Ovary (tissue), 9 donors: ENCODE measurements around the gene IMMP2L. TPM values are rescaled to one million over a fixed set of nuclear protein-coding genes. Genes with fewer than 3 reads are reported as not detected.

ENCODE experiments used
- DNase-seq, 5 donors: peaks; one replicate each; pipeline ENCODE4 v3.0.0-alpha.2; 2019 to 2020
- H3K27ac ChIP-seq, 2 donors: fragments of 200-600 bp; one replicate each; pipeline versions ENCODE4 v1.5.1 to v1.8.0; 2019 to 2022
- H3K27me3 ChIP-seq: fragments of 200-600 bp; one replicate; pipeline ENCODE4 v1.8.0; 2022
- H3K36me3 ChIP-seq: fragments of 200-600 bp; sonication (generic); one replicate; pipeline ENCODE4 v1.5.1; 2019
- H3K4me1 ChIP-seq: one replicate; pipeline ENCODE4 v1.8.1; 2013; ENCODE audit warnings: mild to moderate bottlenecking, moderate library complexity; ENCODE audit not compliant: insufficient read depth
- H3K4me3 ChIP-seq: fragments of 200-600 bp; sonication (generic); one replicate; pipeline ENCODE4 v1.5.1; 2017
- H3K9me3 ChIP-seq, 2 donors: fragments of 200-600 bp in 1 of 2; sonication (generic) in 1 of 2; one replicate each; pipeline versions ENCODE4 v1.5.1 to v1.8.1; 2013 to 2019; ENCODE audit warnings: mild to moderate bottlenecking in 1 of 2, moderate library complexity in 1 of 2
- EP300 ChIP-seq: sonication (generic); formaldehyde crosslinking; IDR thresholded peaks from one replicate; pipeline ENCODE4 v1.6.1; 2017; ENCODE audit warnings: antibody characterized with exemption
- POLR2A ChIP-seq: fragments of 450-650 bp; IDR thresholded peaks from one replicate; pipeline ENCODE4 v1.6.1; 2017; ENCODE audit warnings: antibody characterized with exemption, mild to moderate bottlenecking, moderate library complexity
- WGBS, 3 donors: extraction: QIAGEN DNeasy Blood & Tissue Kit in 1 of 3; methylation state at CpG; one replicate each; pipeline versions ENCODE4 v1.1.5 to v1.1.7; 2013 to 2017; 5-methylcytosine and 5-hydroxymethylcytosine counted together
- intact Hi-C, 4 donors: fragments of 100-400 bp; cut with DNase I; formaldehyde crosslinking; loops; one replicate each; pipeline versions ENCODE4 v1.11.0 to v1.15.1; 2022 to 2023
- polyA plus RNA-seq, 2 donors: library from polyadenylated mRNA; stranded (reverse); fragments of 200-250 nt in 1 of 2; fragments of 350-450 nt in 1 of 2; fragmentation: Illumina TruSeq in 1 of 2; extraction: RNeasy Lipid Tissue Mini Kit (QIAGEN cat#74804) in 1 of 2; gene quantifications; one replicate each; pipeline ENCODE4 v1.2.3, GENCODE V29; 2013 to 2014
- total RNA-seq, 7 donors: library from RNA; depleted of rRNA in 2 of 7; stranded (reverse); fragments of >200 nt in 2 of 7; fragmentation: NEBNext Ultra II Directional in 3 of 7; extraction: Animal tissue kit (Norgen Biotek cat#: 25700) in 3 of 7; gene quantifications; one replicate each; pipeline versions ENCODE4 v1.1.0 to v1.2.4, GENCODE V29; 2016 to 2023
- TF ChIP-seq, protein P1 (sequence below), 3 donors: fragments of 450-650 bp in 2 of 3; fragments of 200-600 bp in 1 of 3; IDR thresholded peaks; one replicate each; pipeline versions ENCODE4 v1.5.1 to v1.8.0; 2016 to 2022; ENCODE audit warnings: antibody characterized with exemption in 3 of 3, mild to moderate bottlenecking in 1 of 3
- donor health status: DM: no; HTN: no; CAD: no; lungs with moderate emphysema.
- donor health status: DM: no; HTN: no; CAD: no.
- donor health status: Bipolar disorder and iron deficiency.
- donor health status: DM: yes; HTN: yes; CAD: no.
- donor health status: DM: no; HTN: no; CAD: no.
- donor health status: DM: yes; HTN: yes; CAD: no.

The IMMP2L gene
- total and polyA plus RNA-seq, 9 donors, result 19.5 to 36.9 (median 29.9) TPM

- intact Hi-C loops, result no loop called here
- Histone ChIP-seq H3K4me3 (no peak overlapping the region), H3K4me1 (peaks cover 11% of the 10 kb centered on the region), H3K36me3 (no peaks in the 10 kb centered on the region), H3K27ac (no peak overlapping the region), H3K9me3 (no peaks in the 10 kb centered on the region), H3K27me3 (no peaks in the 10 kb centered on the region)
- no peak for DNase-seq
- TF ChIP-seq, protein P1, sequence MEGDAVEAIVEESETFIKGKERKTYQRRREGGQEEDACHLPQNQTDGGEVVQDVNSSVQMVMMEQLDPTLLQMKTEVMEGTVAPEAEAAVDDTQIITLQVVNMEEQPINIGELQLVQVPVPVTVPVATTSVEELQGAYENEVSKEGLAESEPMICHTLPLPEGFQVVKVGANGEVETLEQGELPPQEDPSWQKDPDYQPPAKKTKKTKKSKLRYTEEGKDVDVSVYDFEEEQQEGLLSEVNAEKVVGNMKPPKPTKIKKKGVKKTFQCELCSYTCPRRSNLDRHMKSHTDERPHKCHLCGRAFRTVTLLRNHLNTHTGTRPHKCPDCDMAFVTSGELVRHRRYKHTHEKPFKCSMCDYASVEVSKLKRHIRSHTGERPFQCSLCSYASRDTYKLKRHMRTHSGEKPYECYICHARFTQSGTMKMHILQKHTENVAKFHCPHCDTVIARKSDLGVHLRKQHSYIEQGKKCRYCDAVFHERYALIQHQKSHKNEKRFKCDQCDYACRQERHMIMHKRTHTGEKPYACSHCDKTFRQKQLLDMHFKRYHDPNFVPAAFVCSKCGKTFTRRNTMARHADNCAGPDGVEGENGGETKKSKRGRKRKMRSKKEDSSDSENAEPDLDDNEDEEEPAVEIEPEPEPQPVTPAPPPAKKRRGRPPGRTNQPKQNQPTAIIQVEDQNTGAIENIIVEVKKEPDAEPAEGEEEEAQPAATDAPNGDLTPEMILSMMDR (IDR thresholded peaks at IDR 0.05), result no peak
- TF ChIP-seq POLR2A, result no peak
- no peak for TF ChIP-seq EP300
- WGBS, 3 donors, result 94 to 97% (median 96%) methylated on average over 4 of the region's 4 CpGs
These were observed 172.3 kb downstream of the IMMP2L start for GRCh38 chr7:111390000-111390399.

GRCh38 chr7:111388912-111389311 is 173.4 kb downstream of the IMMP2L start:
- Histone ChIP-seq H3K27ac (no peak overlapping the region), H3K4me3 (no peak overlapping the region), H3K9me3 (no peaks in the 10 kb centered on the region), H3K27me3 (no peaks in the 10 kb centered on the region), H3K4me1 (peaks cover 11% of the 10 kb centered on the region), H3K36me3 (no peaks in the 10 kb centered on the region)
- no peak for DNase-seq
- WGBS, 3 donors, result 83 to 93% (median 92%) methylated on average over 2 of the region's 2 CpGs
- TF ChIP-seq EP300, result no peak
- no peak for TF ChIP-seq POLR2A
- TF ChIP-seq, protein P1 (IDR thresholded peaks at IDR 0.05), result no peak
- intact Hi-C loops, result no loop called here

DNA sequence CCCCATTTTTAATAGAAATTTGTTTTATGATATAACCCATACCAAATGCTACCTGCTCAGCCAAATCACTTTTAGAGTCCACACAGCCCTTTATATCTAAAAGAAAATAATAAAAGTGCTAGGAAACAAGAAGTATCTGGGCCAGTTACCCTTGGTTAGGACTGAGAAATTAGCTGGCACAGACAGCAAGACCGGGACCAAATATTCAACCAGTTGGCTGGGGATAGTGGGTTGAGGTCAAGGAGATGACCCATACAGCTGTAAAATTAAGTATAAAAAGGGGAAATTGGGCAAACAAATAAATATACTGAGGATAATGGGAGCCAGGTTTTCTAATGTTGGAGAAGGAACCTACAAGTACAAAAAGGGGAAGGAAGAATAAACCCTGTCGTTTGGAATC is 174.3 kb downstream of the IMMP2L start:
- TF ChIP-seq, protein P1 (IDR thresholded peaks at IDR 0.05), result no peak
- TF ChIP-seq EP300, result no peak
- DNase-seq, result no peak
- Histone ChIP-seq H3K27me3 (no peaks in the 10 kb centered on the region), H3K27ac (no peak overlapping the region), H3K4me1 (peaks cover 11% of the 10 kb centered on the region), H3K9me3 (no peaks in the 10 kb centered on the region), H3K36me3 (no peaks in the 10 kb centered on the region), H3K4me3 (no peak overlapping the region)
- intact Hi-C loops, result no loop called here
- 37 to 51% (median 39%) methylated on average over 2 of the region's 2 CpGs for WGBS, 3 donors

- no peak for TF ChIP-seq POLR2A
- TF ChIP-seq, protein P1 (IDR thresholded peaks at IDR 0.05), result no peak
- no peak for TF ChIP-seq EP300
- intact Hi-C loops, result no loop called here
- Histone ChIP-seq H3K36me3 (no peaks in the 10 kb centered on the region), H3K4me3 (no peak overlapping the region), H3K9me3 (no peaks in the 10 kb centered on the region), H3K27ac (no peak overlapping the region), H3K27me3 (no peaks in the 10 kb centered on the region), H3K4me1 (peaks cover 6% of the 10 kb centered on the region)
- 73 to 79% (median 77%) methylated on average over 3 of the region's 3 CpGs for WGBS, 3 donors
- DNase-seq, result no peak
These were observed 178.0 kb downstream of the IMMP2L start for GRCh38 chr7:111384065-111384891.
